ENCODE measurements around the gene NAMPT. TPM values are rescaled to one million over a fixed set of nuclear protein-coding genes. Genes with fewer than 3 reads are reported as not detected.
"Not testable (repeated sequence)": the region's sequence is repeated elsewhere in the genome, so short reads cannot be mapped to it uniquely, and the experiment has no call there.

NAMPT gene
- polyA plus RNA-seq, 3 donors = 71.3 to 358 (median 133) TPM

- Histone ChIP-seq H4K20me1 (ENCODE audit: insufficient read depth, low read length) (no peaks in the 10 kb centered on the region), H3K4me2 (replicated peaks; ENCODE audit: extremely low read depth, low read length, poor library complexity, severe bottlenecking) (no peak overlapping the region), H3K36me3 (replicated peaks in 1 of 2; ENCODE audit: control insufficient read depth in 1 of 2, insufficient read depth in 2 of 2, low read length in 2 of 2) (no peaks in the 10 kb centered on the region), H3K9me3 (replicated peaks in 1 of 2; ENCODE audit: control insufficient read depth in 1 of 2, insufficient read depth in 1 of 2, low read length in 2 of 2) (no peaks in the 10 kb centered on the region), H3K27me3 (ENCODE audit: control insufficient read depth in 2 of 2, insufficient read depth in 2 of 2, low read length in 2 of 2) (no peaks in the 10 kb centered on the region), H3K27ac (ENCODE audit: low read depth in 1 of 2, low read length in 2 of 2) (no peak overlapping the region), H3K79me2 (ENCODE audit: insufficient read depth, low read length) (no peaks in the 10 kb centered on the region), H3K9ac (ENCODE audit: insufficient read depth, low read length, poor library complexity, severe bottlenecking) (no peak overlapping the region), H3K4me3 (replicated peaks in 1 of 3; ENCODE audit: low read depth in 2 of 3, low read length in 3 of 3) (no peak overlapping the region), H2AFZ (ENCODE audit: insufficient read depth, low read depth, low read length, poor library complexity, severe bottlenecking) (no peak overlapping the region), H3K4me1 (ENCODE audit: control insufficient read depth in 1 of 2, insufficient read depth in 2 of 2, low read length in 2 of 2) (no peaks in the 10 kb centered on the region)
- Mint-ChIP-seq H3K27me3 (ENCODE audit: low read depth in 3 of 3) (peaks cover 2 to 5% (median 3%) of the 10 kb centered on the region in 3 donors), H3K9me3 (peaks cover 0 to 3% (median 0%) of the 10 kb centered on the region in 7 donors), H3K4me3 (no peak overlapping the region), H3K4me1 (no peaks in the 10 kb centered on the region), H3K27ac (no peak overlapping the region), H3K36me3 (no peaks in the 10 kb centered on the region)
- no peak for DNase-seq
- intact Hi-C loops (cut with micrococcal nuclease) = no loop called here
- no peak for TF ChIP-seq CTCF (IDR thresholded peaks at IDR 0.05)
- WGBS (ENCODE audit: insufficient coverage) = 0% methylated on average over 1 of the region's 2 CpGs
Observed at GRCh38 chr7:106216517-106216922, 68.3 kb downstream of the NAMPT start.

- no peak overlapping the region for H2AFZ ChIP-seq (ENCODE audit: insufficient read depth, low read depth, low read length, poor library complexity, severe bottlenecking)
- H3K27me3 Mint-ChIP-seq (ENCODE audit: low read depth in 3 of 3) = peaks cover under 1 to 5% (median 2%) of the 10 kb centered on the region in 3 donors
- WGBS (ENCODE audit: insufficient coverage) = 30% methylated on average over 2 of the region's 8 CpGs
- H4K20me1 ChIP-seq (ENCODE audit: insufficient read depth, low read length) = no peaks in the 10 kb centered on the region
- H3K27me3 ChIP-seq (ENCODE audit: control insufficient read depth in 2 of 2, insufficient read depth in 2 of 2, low read length in 2 of 2) = no peaks in the 10 kb centered on the region
- H3K9me3 Mint-ChIP-seq = peaks cover 0 to 3% (median 0%) of the 10 kb centered on the region in 7 donors
- DNase-seq = no peak
- H3K9me3 ChIP-seq (replicated peaks in 1 of 2; ENCODE audit: control insufficient read depth in 1 of 2, insufficient read depth in 1 of 2, low read length in 2 of 2) = no peaks in the 10 kb centered on the region
- no peak overlapping the region for H3K4me2 ChIP-seq (replicated peaks; ENCODE audit: extremely low read depth, low read length, poor library complexity, severe bottlenecking)
- H3K4me3 Mint-ChIP-seq = no peak overlapping the region
- no peaks in the 10 kb centered on the region for H3K4me1 Mint-ChIP-seq
- no peak overlapping the region for H3K4me3 ChIP-seq (replicated peaks in 1 of 3; ENCODE audit: low read depth in 2 of 3, low read length in 3 of 3)
- H3K27ac Mint-ChIP-seq = no peak overlapping the region
- intact Hi-C loops (cut with micrococcal nuclease) = no loop called here
- no peak overlapping the region for H3K9ac ChIP-seq (ENCODE audit: insufficient read depth, low read length, poor library complexity, severe bottlenecking)
- no peaks in the 10 kb centered on the region for H3K79me2 ChIP-seq (ENCODE audit: insufficient read depth, low read length)
- H3K27ac ChIP-seq (ENCODE audit: low read depth in 1 of 2, low read length in 2 of 2) = no peak overlapping the region
- no peaks in the 10 kb centered on the region for H3K4me1 ChIP-seq (ENCODE audit: control insufficient read depth in 1 of 2, insufficient read depth in 2 of 2, low read length in 2 of 2)
- H3K36me3 Mint-ChIP-seq = no peaks in the 10 kb centered on the region
- no peaks in the 10 kb centered on the region for H3K36me3 ChIP-seq (replicated peaks in 1 of 2; ENCODE audit: control insufficient read depth in 1 of 2, insufficient read depth in 2 of 2, low read length in 2 of 2)
- no peak for TF ChIP-seq CTCF (IDR thresholded peaks at IDR 0.05)
Observed at GRCh38 chr7:106215868-106216516, 68.8 kb downstream of the NAMPT start.

- H3K79me2 ChIP-seq (ENCODE audit: insufficient read depth, low read length); H3K4me1 ChIP-seq (ENCODE audit: control insufficient read depth in 1 of 2, insufficient read depth in 2 of 2, low read length in 2 of 2); DNase-seq; H3K4me2 ChIP-seq (replicated peaks; ENCODE audit: extremely low read depth, low read length, poor library complexity, severe bottlenecking); H3K9ac ChIP-seq (ENCODE audit: insufficient read depth, low read length, poor library complexity, severe bottlenecking); H3K27ac ChIP-seq (ENCODE audit: low read depth in 1 of 2, low read length in 2 of 2); H3K4me1 Mint-ChIP-seq; H3K27ac Mint-ChIP-seq; H3K36me3 ChIP-seq (replicated peaks in 1 of 2; ENCODE audit: control insufficient read depth in 1 of 2, insufficient read depth in 2 of 2, low read length in 2 of 2); H3K9me3 ChIP-seq (replicated peaks in 1 of 2; ENCODE audit: control insufficient read depth in 1 of 2, insufficient read depth in 1 of 2, low read length in 2 of 2); H2AFZ ChIP-seq (ENCODE audit: insufficient read depth, low read depth, low read length, poor library complexity, severe bottlenecking); H4K20me1 ChIP-seq (ENCODE audit: insufficient read depth, low read length); H3K36me3 Mint-ChIP-seq; H3K4me3 ChIP-seq (replicated peaks in 1 of 3; ENCODE audit: low read depth in 2 of 3, low read length in 3 of 3); intact Hi-C loops (cut with micrococcal nuclease); H3K4me3 Mint-ChIP-seq; H3K27me3 ChIP-seq (ENCODE audit: control insufficient read depth in 2 of 2, insufficient read depth in 2 of 2, low read length in 2 of 2); H3K27me3 Mint-ChIP-seq (ENCODE audit: low read depth in 3 of 3): not testable (repeated sequence)
- peaks cover 3 to 24% (median 11%) of the 10 kb centered on the region in 7 donors for H3K9me3 Mint-ChIP-seq
- WGBS (ENCODE audit: insufficient coverage) = 100% methylated on average over 4 of the region's 7 CpGs
Observed at GRCh38 chr7:106208944-106209343, 75.8 kb downstream of the NAMPT start.

All from CD14-positive monocyte (primary cell).